CD4-positive, alpha-beta T cell (primary cell): ENCODE results near the gene CSRNP2. TPM values are rescaled to one million over a fixed set of nuclear protein-coding genes. Genes with fewer than 3 reads are reported as not detected.

ENCODE experiments used
- ATAC-seq: fragments of 200-7000 bp; cut with Tn5 transposase; one replicate; pipeline ENCODE4 v1.10.0; 2022; ENCODE audit warnings: mild to moderate bottlenecking; ENCODE audit not compliant: poor library complexity
- CTCF ChIA-PET: fragments of 350-600 bp; sonication (Branson Sonifier 250); formaldehyde crosslinking; loops from one replicate; lab custom pipeline; 2021; ENCODE audit warnings: antibody characterized with exemption, inconsistent platforms; lab: Charles Lee
- POLR2A ChIA-PET: fragments of 350-600 bp; sonication (Branson Sonifier 250); formaldehyde crosslinking; loops from one replicate; lab custom pipeline; 2021; ENCODE audit warnings: antibody characterized with exemption, inconsistent platforms; lab: Charles Lee
- DNase-seq, 14 experiments: peaks; one replicate each; pipeline ENCODE4 v3.0.0-alpha.2; 2013 to 2020; ENCODE audit warnings: mixed read lengths in 2 of 14
- H3K27ac ChIP-seq, 2 donors: one replicate each; pipeline versions ENCODE4 v1.5.1 to v1.7.0; 2013; ENCODE audit warnings: low read length in 2 of 2, low read depth in 1 of 2, mild to moderate bottlenecking in 1 of 2
- H3K27me3 ChIP-seq, 2 experiments: 1 replicate in 1 of 2; 2 replicates in 1 of 2; pipeline versions ENCODE4 v1.6.1 to v1.7.0; 2013; ENCODE audit warnings: low read length in 2 of 2, control low read depth in 1 of 2, mild to moderate bottlenecking in 1 of 2, moderate library complexity in 1 of 2; ENCODE audit not compliant: insufficient read depth in 2 of 2, control insufficient read depth in 1 of 2
- H3K36me3 ChIP-seq: one replicate; pipeline ENCODE4 v1.6.1; 2013; ENCODE audit warnings: low read length, control low read depth; ENCODE audit not compliant: insufficient read depth
- H3K4me1 ChIP-seq: one replicate; pipeline ENCODE4 v1.6.1; 2013; ENCODE audit warnings: low read length, control low read depth; ENCODE audit not compliant: insufficient read depth
- H3K4me3 ChIP-seq: one replicate; pipeline ENCODE4 v1.5.1; 2013; ENCODE audit warnings: mild to moderate bottlenecking, low read length, moderate library complexity
- H3K9me3 ChIP-seq, 2 experiments: 1 replicate in 1 of 2; 2 replicates in 1 of 2; pipeline versions ENCODE4 v1.6.1 to v1.7.0; 2013; ENCODE audit warnings: low read length in 2 of 2, mild to moderate bottlenecking in 2 of 2, control low read depth in 1 of 2, moderate library complexity in 1 of 2; ENCODE audit not compliant: control insufficient read depth in 1 of 2, insufficient read depth in 1 of 2
- H3K27ac Mint-ChIP-seq: one replicate; pipeline ENCODE4 v1.8.0; 2020; ENCODE audit warnings: mixed read lengths
- H3K27me3 Mint-ChIP-seq: one replicate; pipeline ENCODE4 v1.8.0; 2021; ENCODE audit warnings: mixed read lengths
- H3K36me3 Mint-ChIP-seq: one replicate; pipeline ENCODE4 v1.8.0; 2021; ENCODE audit warnings: low read depth, mixed read lengths
- H3K4me1 Mint-ChIP-seq: one replicate; pipeline ENCODE4 v1.8.0; 2021; ENCODE audit warnings: low read depth, mixed read lengths
- H3K4me3 Mint-ChIP-seq: one replicate; pipeline ENCODE4 v1.8.0; 2020; ENCODE audit warnings: mild to moderate bottlenecking, mixed read lengths
- H3K9me3 Mint-ChIP-seq: one replicate; pipeline ENCODE4 v1.8.0; 2020; ENCODE audit warnings: mixed read lengths
- intact Hi-C, 2 experiments: fragments of 100-400 bp; cut with DNase I in 1 of 2; cut with micrococcal nuclease in 1 of 2; formaldehyde crosslinking; loops; one replicate each; pipeline versions ENCODE4 v1.15.1 to v1.9.0; 2023 to 2025; cut with DNase I, micrococcal nuclease
- total RNA-seq, 174 experiments: library from RNA in 2 of 174; stranded (reverse) in 2 of 174; gene quantifications; one replicate each; pipeline ENCODE4 v1.2.3 and lab custom pipeline; 2021 to 2026
- TF ChIP-seq, protein P1 (sequence below): fragments of 200-600 bp; IDR thresholded peaks from one replicate; pipeline ENCODE4 v1.8.0; 2022; ENCODE audit warnings: antibody characterized with exemption, mild to moderate bottlenecking

Gene CSRNP2
- total RNA-seq, 2 experiments from 2014 or later, result 14.4 to 16.5 TPM

GRCh38 chr12:51067229-51067628, 16.2 kb downstream of the CSRNP2 start:
- no peaks in the 10 kb centered on the region for H3K9me3 Mint-ChIP-seq
- DNase-seq (no peak), ATAC-seq (no peak)
- H3K36me3 Mint-ChIP-seq, result peaks cover 93% of the 10 kb centered on the region
- no peak overlapping the region for H3K4me3 Mint-ChIP-seq
- no peaks in the 10 kb centered on the region for H3K4me1 Mint-ChIP-seq
- H3K27me3 ChIP-seq, result no peaks in the 10 kb centered on the region
- intact Hi-C loops, result no loop called here
- POLR2A ChIA-PET, result interaction anchor here (1.2 kb wide), 1 partner anchor 17 kb away, joined by 3 read pairs; no protein-coding TSS in a partner anchor
- H3K4me3 ChIP-seq, result no peak overlapping the region
- no peak overlapping the region for H3K27ac Mint-ChIP-seq
- TF ChIP-seq, protein P1, sequence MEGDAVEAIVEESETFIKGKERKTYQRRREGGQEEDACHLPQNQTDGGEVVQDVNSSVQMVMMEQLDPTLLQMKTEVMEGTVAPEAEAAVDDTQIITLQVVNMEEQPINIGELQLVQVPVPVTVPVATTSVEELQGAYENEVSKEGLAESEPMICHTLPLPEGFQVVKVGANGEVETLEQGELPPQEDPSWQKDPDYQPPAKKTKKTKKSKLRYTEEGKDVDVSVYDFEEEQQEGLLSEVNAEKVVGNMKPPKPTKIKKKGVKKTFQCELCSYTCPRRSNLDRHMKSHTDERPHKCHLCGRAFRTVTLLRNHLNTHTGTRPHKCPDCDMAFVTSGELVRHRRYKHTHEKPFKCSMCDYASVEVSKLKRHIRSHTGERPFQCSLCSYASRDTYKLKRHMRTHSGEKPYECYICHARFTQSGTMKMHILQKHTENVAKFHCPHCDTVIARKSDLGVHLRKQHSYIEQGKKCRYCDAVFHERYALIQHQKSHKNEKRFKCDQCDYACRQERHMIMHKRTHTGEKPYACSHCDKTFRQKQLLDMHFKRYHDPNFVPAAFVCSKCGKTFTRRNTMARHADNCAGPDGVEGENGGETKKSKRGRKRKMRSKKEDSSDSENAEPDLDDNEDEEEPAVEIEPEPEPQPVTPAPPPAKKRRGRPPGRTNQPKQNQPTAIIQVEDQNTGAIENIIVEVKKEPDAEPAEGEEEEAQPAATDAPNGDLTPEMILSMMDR, result no peak
- no peaks in the 10 kb centered on the region for H3K27me3 Mint-ChIP-seq
- peaks cover 81% of the 10 kb centered on the region for H3K36me3 ChIP-seq
- H3K27ac ChIP-seq, result no peak overlapping the region
- H3K9me3 ChIP-seq, result no peaks in the 10 kb centered on the region
- CTCF ChIA-PET, result interaction anchor here (0.6 kb wide), 1 partner anchor 210 kb away, joined by 3 read pairs; no protein-coding TSS in a partner anchor
- H3K4me1 ChIP-seq, result no peaks in the 10 kb centered on the region

- Histone ChIP-seq H3K27ac (no peak overlapping the region), H3K4me1 (no peaks in the 10 kb centered on the region), H3K36me3 (peaks cover 76% of the 10 kb centered on the region), H3K27me3 (no peaks in the 10 kb centered on the region), H3K9me3 (no peaks in the 10 kb centered on the region), H3K4me3 (no peak overlapping the region)
- ChIA-PET CTCF (interaction anchor here (0.7 kb wide), 1 partner anchor 466 kb away, joined by 3 read pairs; no protein-coding TSS in a partner anchor), POLR2A (no interaction called here)
- no peak for DNase-seq
- TF ChIP-seq, protein P1, result no peak
- Mint-ChIP-seq H3K27ac (no peak overlapping the region), H3K9me3 (no peaks in the 10 kb centered on the region), H3K4me1 (no peaks in the 10 kb centered on the region), H3K27me3 (no peaks in the 10 kb centered on the region), H3K36me3 (peaks cover 88% of the 10 kb centered on the region), H3K4me3 (no peak overlapping the region)
- intact Hi-C loops, result no loop called here
- ATAC-seq, result no peak
Observed at GRCh38 chr12:51065530-51065929, 17.9 kb downstream of the CSRNP2 start.

DNA sequence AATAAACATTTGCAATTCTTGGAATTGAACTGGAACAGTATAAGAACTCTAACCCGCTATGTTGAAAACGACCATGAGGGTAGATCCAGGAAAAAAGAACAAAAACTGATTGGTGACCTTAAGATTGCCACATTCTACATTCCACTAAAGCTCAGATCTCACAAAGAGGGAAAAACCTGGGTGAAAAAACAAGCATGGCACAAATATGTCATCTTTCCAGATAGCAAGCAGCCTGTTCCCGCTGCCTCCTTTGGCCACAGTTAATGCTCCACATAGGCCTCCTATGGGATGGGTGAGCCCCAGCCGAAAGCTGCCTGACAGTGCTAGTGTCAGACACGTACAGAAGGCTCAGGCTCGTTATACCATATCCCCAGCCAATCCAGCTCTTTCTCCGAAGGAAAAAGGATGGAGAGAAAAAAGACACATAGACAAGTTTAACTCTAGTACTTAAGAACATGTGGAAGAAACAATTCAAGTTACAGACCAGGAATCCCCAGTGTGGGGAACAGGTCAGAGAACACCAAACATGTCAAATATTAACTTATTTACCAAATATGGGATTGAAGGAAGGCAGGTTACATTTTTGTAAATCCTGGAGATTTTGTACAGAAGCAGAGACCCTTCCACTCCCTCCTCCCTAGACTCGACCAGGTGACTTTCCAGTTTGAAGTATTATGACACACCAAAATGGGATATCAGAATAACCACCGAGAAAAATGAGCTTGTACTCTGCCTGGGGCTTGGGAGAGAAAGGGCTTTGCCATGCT, 20.6 kb downstream of the CSRNP2 start:
- peaks cover 88% of the 10 kb centered on the region for H3K36me3 ChIP-seq
- TF ChIP-seq, protein P1, result no peak
- Mint-ChIP-seq H3K27me3 (no peaks in the 10 kb centered on the region), H3K4me3 (no peak overlapping the region), H3K27ac (peak overlapping the region; percentile 42), H3K36me3 (peaks cover 92% of the 10 kb centered on the region), H3K9me3 (no peaks in the 10 kb centered on the region), H3K4me1 (no peaks in the 10 kb centered on the region)
- intact Hi-C loops, result no loop called here
- H3K4me1 ChIP-seq, result no peaks in the 10 kb centered on the region
- CTCF ChIA-PET, result no interaction called here
- no peaks in the 10 kb centered on the region for H3K9me3 ChIP-seq
- no peaks in the 10 kb centered on the region for H3K27me3 ChIP-seq
- ATAC-seq (no peak), DNase-seq (no peak)
- no peak overlapping the region for H3K27ac ChIP-seq
- no peak overlapping the region for H3K4me3 ChIP-seq
- POLR2A ChIA-PET, result interaction anchor here (1.2 kb wide), 1 partner anchor 21 kb away, joined by 4 read pairs; no protein-coding TSS in a partner anchor
